Left lung (tissue), 14 donors: ENCODE data around the gene ZFYVE16. TPM values are rescaled to one million over a fixed set of nuclear protein-coding genes. Genes with fewer than 3 reads are reported as not detected.

Experiments used
- ATAC-seq: fragments of 200-7000 bp; cut with Tn5 transposase; one replicate; pipeline ENCODE4 v1.9.1; 2020; ENCODE audit warnings: moderate library complexity
- DNase-seq, 4 donors: peaks; one replicate each; pipeline ENCODE4 v3.0.0-alpha.2; 2013 to 2020
- H3K27ac ChIP-seq, 2 donors: fragments of 200-600 bp; sonication (generic) in 1 of 2; one replicate each; pipeline versions ENCODE4 v1.5.0 to v1.8.0; 2020 to 2021
- H3K27me3 ChIP-seq, 2 donors: fragments of 200-600 bp; sonication (generic) in 1 of 2; one replicate each; pipeline versions ENCODE4 v1.5.0 to v1.8.0; 2020 to 2021
- H3K36me3 ChIP-seq, 2 donors: fragments of 200-600 bp; sonication (generic) in 1 of 2; one replicate each; pipeline versions ENCODE4 v1.5.0 to v1.8.0; 2020 to 2021
- H3K4me1 ChIP-seq, 2 donors: fragments of 200-600 bp; one replicate each; pipeline ENCODE4 v1.8.0; 2021
- H3K4me3 ChIP-seq, 2 donors: fragments of 200-600 bp; sonication (generic) in 1 of 2; one replicate each; pipeline versions ENCODE4 v1.5.0 to v1.8.0; 2020 to 2021; ENCODE audit warnings: mild to moderate bottlenecking in 1 of 2
- H3K9me3 ChIP-seq, 2 donors: fragments of 200-600 bp; sonication (generic) in 1 of 2; one replicate each; pipeline versions ENCODE4 v1.5.0 to v1.8.0; 2020 to 2021
- CTCF ChIP-seq, 2 donors: fragments of 200-600 bp; sonication (generic) in 1 of 2; IDR thresholded peaks; one replicate each; pipeline versions ENCODE4 v1.5.0 to v1.8.0; 2021; ENCODE audit warnings: antibody characterized with exemption in 2 of 2
- intact Hi-C, 2 donors: fragments of 100-400 bp; cut with DNase I; formaldehyde crosslinking; loops; one replicate each; pipeline versions ENCODE4 v1.11.2 to v1.14.2; 2022
- long read RNA-seq, 12 donors: library from polyadenylated mRNA in 2 of 12; unstranded in 2 of 12; transcript quantifications; one replicate each; pipeline ENCODE4 v2.0.0 and lab custom pipeline, GENCODE V29; 2019 to 2026
- polyA plus RNA-seq, 6 donors: library from polyadenylated mRNA; unstranded; fragments of 120-200 nt; gene quantifications; one replicate each; pipeline ENCODE4 v1.2.1, GENCODE V29; 2013; ENCODE audit not compliant: insufficient read length in 6 of 6
- total RNA-seq, 2 donors: library from RNA; stranded (reverse); fragmentation: NEBNext Ultra II Directional; extraction: Animal tissue kit (Norgen Biotek cat#: 25700); gene quantifications; one replicate each; pipeline ENCODE4 v1.2.1, GENCODE V29; 2021
- donor health status: DM: no; HTN: yes; CAD: no.
- donor health status: DM: no; HTN: no; CAD: no.

ZFYVE16 gene
- total RNA-seq (10 to 100 TPM; 56.3 to 58.5 TPM), polyA plus RNA-seq (100 to 1,000 TPM in 1 of 6 donors, 10 to 100 TPM in 5; 72.6 to 104 (median 82.0) TPM)
- long read RNA-seq, donor 1, full-length matches to known transcripts = 3 of 46 reads
- long read RNA-seq, donor 1, partial matches to known transcripts = 43 of 46 reads
- long read RNA-seq, donor 1, other reads (novel, unspliced or antisense) = 0 of 46 reads
- long read RNA-seq, donor 2, full-length matches to known transcripts = 2 of 16 reads
- long read RNA-seq, donor 2, partial matches to known transcripts = 14 of 16 reads
- long read RNA-seq, donor 2, other reads (novel, unspliced or antisense) = 0 of 16 reads
- long read RNA-seq, donor 3, full-length matches to known transcripts = 3 of 20 reads
- long read RNA-seq, donor 3, partial matches to known transcripts = 17 of 20 reads
- long read RNA-seq, donor 3, other reads (novel, unspliced or antisense) = 0 of 20 reads
- long read RNA-seq, donor 4, partial matches to known transcripts = 5 of 5 reads
- long read RNA-seq, donor 4, other reads (novel, unspliced or antisense) = 0 of 5 reads
- long read RNA-seq, donor 5, full-length matches to known transcripts = 3 of 8 reads
- long read RNA-seq, donor 5, partial matches to known transcripts = 5 of 8 reads
- long read RNA-seq, donor 5, other reads (novel, unspliced or antisense) = 0 of 8 reads
- long read RNA-seq, donor 6, full-length matches to known transcripts = 3 of 14 reads
- long read RNA-seq, donor 6, partial matches to known transcripts = 11 of 14 reads
- long read RNA-seq, donor 6, other reads (novel, unspliced or antisense) = 0 of 14 reads
- long read RNA-seq, donor 7, full-length matches to known transcripts = 3 of 25 reads
- long read RNA-seq, donor 7, partial matches to known transcripts = 22 of 25 reads
- long read RNA-seq, donor 7, other reads (novel, unspliced or antisense) = 0 of 25 reads
- long read RNA-seq, donor 8, full-length matches to known transcripts = 2 of 19 reads
- long read RNA-seq, donor 8, partial matches to known transcripts = 17 of 19 reads
- long read RNA-seq, donor 8, other reads (novel, unspliced or antisense) = 0 of 19 reads
- long read RNA-seq, donor 9 = 0 reads
- long read RNA-seq, donor 10, partial matches to known transcripts = 4 of 4 reads
- long read RNA-seq, donor 10, other reads (novel, unspliced or antisense) = 0 of 4 reads
- long read RNA-seq, donor 11, full-length matches to known transcripts = 1 of 13 reads
- long read RNA-seq, donor 11, partial matches to known transcripts = 12 of 13 reads
- long read RNA-seq, donor 11, other reads (novel, unspliced or antisense) = 0 of 13 reads
- long read RNA-seq, donor 12, partial matches to known transcripts = 16 of 17 reads
- long read RNA-seq, donor 12, other reads (novel, unspliced or antisense) = 0 of 17 reads

DNA sequence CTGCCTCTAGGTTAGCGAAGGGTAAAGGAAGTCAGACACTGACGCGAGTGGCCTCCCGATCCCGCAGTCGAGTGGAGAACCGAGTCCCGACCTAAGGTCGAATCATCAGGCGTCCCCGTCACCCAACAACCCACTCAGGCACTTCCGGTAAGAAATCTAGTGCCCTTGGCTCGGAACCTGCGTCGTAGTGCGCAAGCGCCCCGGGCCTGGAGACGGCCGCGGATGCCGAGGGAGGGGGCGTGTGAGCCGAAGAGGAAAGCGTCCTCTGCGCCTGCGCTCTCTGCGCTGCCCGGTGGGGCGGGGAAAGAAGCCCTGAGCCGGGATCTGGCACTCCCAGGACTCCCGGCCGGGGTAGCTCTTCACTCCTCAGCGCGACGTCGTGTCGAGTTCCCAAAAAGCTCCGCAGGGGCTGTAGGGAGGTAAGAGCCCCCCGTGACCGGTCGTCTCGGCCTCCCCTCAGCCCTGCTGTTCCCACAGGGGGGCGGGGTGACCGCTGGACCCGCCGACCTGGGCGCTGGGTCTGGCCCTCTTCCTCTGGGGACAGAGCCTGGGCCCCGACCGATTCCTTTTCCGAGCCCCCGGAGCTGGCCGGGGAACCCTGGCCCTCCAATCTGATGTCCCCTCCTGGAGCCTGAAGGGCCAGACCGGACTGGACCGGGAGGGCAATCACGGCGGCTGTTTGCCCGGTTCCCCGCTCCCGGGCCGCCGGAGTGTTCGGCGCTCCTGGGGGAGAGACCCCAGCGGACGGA lies at the start of gene ZFYVE16:
Gene ZFYVE16, plus strand, starts transcription at position 330 of the 749 bp plus-strand sequence. CDS start 26,084 bp downstream, outside the sequence.
- peak; percentile 37 to 57 for TF ChIP-seq CTCF (IDR thresholded peaks at IDR 0.05)

DNA sequence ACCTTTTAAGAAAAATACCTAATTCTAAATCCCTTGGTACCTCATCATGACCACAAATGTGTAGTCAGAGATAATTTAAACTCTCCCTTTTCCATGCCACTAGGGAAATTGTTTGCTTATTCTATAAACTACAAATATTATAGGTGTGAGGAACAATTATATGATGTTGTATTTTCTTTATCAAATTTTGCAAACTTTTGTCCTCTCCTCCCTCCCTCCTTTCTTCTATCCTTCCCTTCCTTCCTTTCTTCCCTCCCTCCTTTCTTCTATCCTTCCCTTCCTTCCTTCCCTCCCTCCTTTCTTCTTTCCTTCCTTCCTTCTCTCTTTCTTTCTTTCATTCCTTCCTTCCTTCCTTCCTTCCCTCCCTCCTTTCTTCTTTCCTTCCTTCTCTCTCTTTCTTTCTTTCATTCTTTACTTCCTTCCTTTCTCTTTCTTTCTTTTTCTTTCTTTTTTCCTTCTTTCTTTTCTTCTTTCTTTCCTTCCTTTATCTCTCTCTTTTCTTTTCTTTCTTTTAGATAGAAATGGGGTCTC lies 46.9 kb upstream of the ZFYVE16 start:
- Histone ChIP-seq H3K27ac (no peak overlapping the region), H3K27me3 (no peaks in the 10 kb centered on the region), H3K9me3 (no peaks in the 10 kb centered on the region), H3K4me1 (no peaks in the 10 kb centered on the region), H3K36me3 (no peaks in the 10 kb centered on the region), H3K4me3 (no peak overlapping the region)
- intact Hi-C loops = no loop called here
- ATAC-seq = no peak
- TF ChIP-seq CTCF (IDR thresholded peaks at IDR 0.05) = no peak
- no peak for DNase-seq

More for the DNA sequence above, at the start of gene ZFYVE16:
- H3K27me3 ChIP-seq = no peaks in the 10 kb centered on the region
- peak; percentile 97 for ATAC-seq
- H3K9me3 ChIP-seq = no peaks in the 10 kb centered on the region
- peak within 1 kb of the TSS; percentile 96 to 100 for H3K27ac ChIP-seq
- intact Hi-C loops = no loop called here
- H3K36me3 ChIP-seq = no peaks in the 10 kb centered on the region
- H3K4me1 ChIP-seq = peaks cover 6 to 47% of the 10 kb centered on the region in 2 donors
- DNase-seq = peak; percentile 98 to 100 (median 100)
- peak within 1 kb of the TSS; percentile 96 to 97 for H3K4me3 ChIP-seq

GRCh38 chr5:80364892-80365291 lies 43.0 kb upstream of the ZFYVE16 start:
- Histone ChIP-seq H3K36me3 (no peaks in the 10 kb centered on the region), H3K4me3 (no peak overlapping the region), H3K4me1 (peaks cover 0 to 2% of the 10 kb centered on the region in 2 donors), H3K27ac (no peak overlapping the region), H3K27me3 (no peaks in the 10 kb centered on the region), H3K9me3 (no peaks in the 10 kb centered on the region)
- no peak for TF ChIP-seq CTCF (IDR thresholded peaks at IDR 0.05)
- ATAC-seq (no peak), DNase-seq (no peak)
- intact Hi-C loops = no loop called here

DNA sequence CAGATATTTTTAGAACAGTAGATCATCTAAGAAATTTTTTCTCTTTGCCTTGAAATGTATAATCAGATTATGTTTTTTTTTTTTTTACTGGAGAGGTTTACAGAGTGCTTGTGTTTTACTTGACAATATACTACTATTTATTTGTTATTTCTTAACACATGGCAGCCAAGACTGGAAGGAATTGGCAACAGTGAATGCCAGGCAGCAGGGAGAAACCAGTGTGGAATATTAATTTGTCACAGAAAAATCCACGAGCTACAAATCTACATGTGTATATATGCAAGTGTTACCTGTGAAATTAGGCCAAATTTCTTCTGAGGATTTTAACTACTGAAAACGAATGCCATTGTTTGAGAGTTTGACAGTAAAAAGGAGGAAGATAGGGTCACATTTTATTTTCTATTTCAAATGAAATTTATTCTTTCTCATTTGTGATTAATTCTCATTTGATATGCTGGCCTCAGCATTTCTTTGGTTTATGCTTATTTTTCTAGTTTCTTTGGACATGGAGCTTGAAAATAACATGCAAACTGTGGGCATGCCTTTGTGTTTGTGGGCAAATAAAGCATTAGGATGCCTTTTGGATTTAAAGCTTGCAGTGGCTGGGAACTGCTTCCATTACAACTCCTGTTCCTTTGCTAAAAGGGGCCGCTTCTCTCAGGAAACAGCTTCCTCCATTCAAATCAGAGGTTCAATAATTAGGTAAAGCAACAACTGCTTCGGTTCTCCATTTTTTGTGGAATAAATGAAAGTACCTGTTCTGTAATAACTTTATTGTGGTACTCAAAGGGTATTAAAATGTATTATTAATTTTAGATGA lies 39.0 kb upstream of the ZFYVE16 start:
- ATAC-seq = no peak
- no peak for TF ChIP-seq CTCF (IDR thresholded peaks at IDR 0.05)

More for the DNA sequence above, 39.0 kb upstream of the ZFYVE16 start:
- Histone ChIP-seq H3K4me1 (peaks cover 0 to 6% of the 10 kb centered on the region in 2 donors), H3K36me3 (no peaks in the 10 kb centered on the region), H3K27me3 (no peaks in the 10 kb centered on the region), H3K9me3 (no peaks in the 10 kb centered on the region), H3K4me3 (no peak overlapping the region), H3K27ac (no peak overlapping the region)
- no peak for DNase-seq
- intact Hi-C loops = no loop called here
